ENCODE results near the gene EIF4E. TPM values are rescaled to one million over a fixed set of nuclear protein-coding genes. Genes with fewer than 3 reads are reported as not detected.

Gene EIF4E, protein sequence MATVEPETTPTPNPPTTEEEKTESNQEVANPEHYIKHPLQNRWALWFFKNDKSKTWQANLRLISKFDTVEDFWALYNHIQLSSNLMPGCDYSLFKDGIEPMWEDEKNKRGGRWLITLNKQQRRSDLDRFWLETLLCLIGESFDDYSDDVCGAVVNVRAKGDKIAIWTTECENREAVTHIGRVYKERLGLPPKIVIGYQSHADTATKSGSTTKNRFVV
- total RNA-seq, result 100 to 1,000 TPM; 103 to 105 TPM

DNA sequence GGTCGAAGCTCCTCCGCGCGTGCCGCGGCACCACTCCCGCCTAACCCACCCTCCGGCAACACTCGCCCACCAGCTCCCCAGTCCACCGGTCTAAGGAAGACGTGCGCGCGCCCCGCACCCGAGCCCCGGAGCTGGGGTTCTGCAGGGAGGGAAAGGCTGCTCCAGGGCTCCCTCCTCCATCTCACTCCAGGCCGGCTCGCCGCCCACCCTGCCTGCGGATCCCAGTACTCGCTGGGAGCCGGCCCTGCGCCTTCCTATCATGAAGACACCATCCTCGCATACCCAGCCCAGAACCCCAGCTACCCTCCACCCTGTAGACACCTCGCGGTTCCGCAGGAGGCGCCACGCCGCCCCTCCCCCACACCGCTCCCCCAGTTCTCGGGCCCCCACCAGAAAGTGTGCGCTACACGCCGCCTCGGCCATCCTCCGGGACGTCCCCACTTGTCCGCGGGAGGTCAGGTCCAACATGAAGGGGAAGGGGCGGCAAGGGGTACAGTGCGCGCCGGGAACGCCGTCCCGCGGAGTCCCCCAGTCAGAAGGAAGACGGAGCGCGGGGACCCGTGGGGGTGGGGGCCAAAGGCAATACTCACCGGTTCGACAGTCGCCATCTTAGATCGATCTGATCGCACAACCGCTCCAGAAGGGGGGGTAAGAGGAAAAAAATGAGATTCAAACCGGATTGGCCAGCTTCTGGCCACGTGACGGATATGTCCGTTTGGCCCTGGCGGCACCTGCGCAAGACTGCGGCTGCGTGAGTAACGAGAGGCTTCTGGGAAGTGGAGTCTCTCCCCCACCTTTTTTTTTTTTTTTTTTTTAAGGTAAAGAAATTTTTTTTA, at the start of gene EIF4E:
Gene EIF4E, minus strand, starts transcription at position 629 of the 836 bp plus-strand sequence. Its CDS starts 21 bp downstream, at position 608.
- no peaks in the 10 kb centered on the region for H3K9me3 Mint-ChIP-seq (ENCODE audit: insufficient read depth)
- peaks cover 31% of the 10 kb centered on the region for H3K36me3 Mint-ChIP-seq (ENCODE audit: low read depth)
- POLR2A ChIA-PET, result interaction anchor here (0.6 to 3.1 kb wide), 34 partner anchors 8 to 785 kb away, joined by 3 to 30 read pairs (median 4); partner anchors contain the start of genes ADH5, METAP1, RAP1GDS1 and STPG2
- H3K27ac Mint-ChIP-seq, result peak within 1 kb of the TSS; percentile 96
- H3K4me3 Mint-ChIP-seq, result peak within 1 kb of the TSS; percentile 90
- H3K27me3 Mint-ChIP-seq (ENCODE audit: low read depth), result no peaks in the 10 kb centered on the region
- ATAC-seq, result peak; percentile 81
- DNase-seq, result peak; percentile 98
- H3K4me1 Mint-ChIP-seq (ENCODE audit: low read depth), result peaks cover 46% of the 10 kb centered on the region
- CTCF ChIA-PET, result interaction anchor here (0.7 to 4.1 kb wide), 10 partner anchors 8 to 786 kb away, joined by 3 to 40 read pairs (median 4); partner anchors contain the start of genes METAP1 and STPG2

GRCh38 chr4:98977557-98977956, 48.6 kb upstream of the EIF4E start:
- ChIA-PET POLR2A (no interaction called here), CTCF (interaction anchor here (1.2 kb wide), 1 partner anchor 18 kb away, joined by 4 read pairs; the partner anchor contains the start of gene METAP1)
- H3K4me3 Mint-ChIP-seq, result no peak overlapping the region
- no peaks in the 10 kb centered on the region for H3K36me3 Mint-ChIP-seq (ENCODE audit: low read depth)
- H3K4me1 Mint-ChIP-seq (ENCODE audit: low read depth), result no peaks in the 10 kb centered on the region
- peaks cover 4% of the 10 kb centered on the region for H3K9me3 Mint-ChIP-seq (ENCODE audit: insufficient read depth)
- ATAC-seq, result no peak
- H3K27me3 Mint-ChIP-seq (ENCODE audit: low read depth), result peaks cover 5% of the 10 kb centered on the region
- DNase-seq, result no peak
- H3K27ac Mint-ChIP-seq, result no peak overlapping the region

DNA sequence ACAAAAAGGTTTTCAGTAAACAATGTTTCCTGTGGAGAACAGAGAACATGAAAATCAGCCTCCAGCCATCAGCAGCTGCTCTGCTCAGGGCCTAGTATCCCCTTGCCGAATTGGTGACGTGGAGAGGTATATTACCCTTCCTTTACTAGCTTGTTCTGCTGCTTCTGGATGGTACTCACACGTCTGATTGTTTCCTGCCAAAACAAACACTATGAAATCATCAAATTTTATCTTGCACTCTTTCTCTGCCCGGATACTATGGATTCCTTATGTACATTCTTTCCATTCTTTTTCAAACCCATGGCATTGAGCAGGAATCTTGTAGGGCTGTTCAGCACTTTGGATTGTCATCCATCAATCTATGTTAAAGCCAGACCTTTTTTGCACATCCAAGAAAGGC, 47.8 kb upstream of the EIF4E start:
- Mint-ChIP-seq H3K4me3 (no peak overlapping the region), H3K27ac (no peak overlapping the region), H3K9me3 (ENCODE audit: insufficient read depth) (peaks cover 4% of the 10 kb centered on the region), H3K4me1 (ENCODE audit: low read depth) (no peaks in the 10 kb centered on the region), H3K27me3 (ENCODE audit: low read depth) (peaks cover 5% of the 10 kb centered on the region), H3K36me3 (ENCODE audit: low read depth) (no peaks in the 10 kb centered on the region)
- POLR2A ChIA-PET, result no interaction called here
- DNase-seq (no peak), ATAC-seq (no peak)
- CTCF ChIA-PET, result no interaction called here

GRCh38 chr4:98969878-98970785, 41.2 kb upstream of the EIF4E start:
- POLR2A ChIA-PET, result no interaction called here
- H3K9me3 Mint-ChIP-seq (ENCODE audit: insufficient read depth), result no peaks in the 10 kb centered on the region
- no peak overlapping the region for H3K27ac Mint-ChIP-seq
- H3K36me3 Mint-ChIP-seq (ENCODE audit: low read depth), result no peaks in the 10 kb centered on the region
- no peak overlapping the region for H3K4me3 Mint-ChIP-seq
- DNase-seq (no peak), ATAC-seq (no peak)
- CTCF ChIA-PET, result no interaction called here
- peaks cover 17% of the 10 kb centered on the region for H3K27me3 Mint-ChIP-seq (ENCODE audit: low read depth)
- no peaks in the 10 kb centered on the region for H3K4me1 Mint-ChIP-seq (ENCODE audit: low read depth)

DNA sequence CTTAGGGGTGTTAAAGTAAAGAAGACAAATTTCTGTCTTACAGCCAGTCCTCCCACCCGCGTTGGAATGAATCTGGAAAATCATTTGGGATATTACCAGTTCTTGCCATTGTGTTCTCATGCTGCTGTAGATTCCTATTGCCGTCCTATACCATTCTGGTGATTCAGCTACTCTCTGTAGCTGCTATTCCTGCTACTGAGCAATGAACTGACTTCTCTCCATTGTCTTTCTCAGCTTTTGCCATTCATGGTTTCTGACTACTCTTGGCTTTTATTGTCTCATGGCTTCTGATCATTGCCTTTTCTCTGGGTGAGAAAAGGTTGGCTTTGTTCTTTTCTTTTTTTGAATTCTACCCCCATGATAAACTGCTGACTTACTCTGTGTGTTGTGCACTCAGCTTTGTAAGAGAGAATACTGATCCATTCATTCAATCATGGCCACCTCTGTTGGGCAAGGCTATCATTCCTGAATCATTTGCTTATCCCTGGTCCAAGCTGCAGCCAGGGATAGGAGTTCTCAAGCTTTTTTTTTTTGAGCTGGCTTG, 38.9 kb upstream of the EIF4E start:
- Mint-ChIP-seq H3K4me1 (ENCODE audit: low read depth) (no peaks in the 10 kb centered on the region), H3K36me3 (ENCODE audit: low read depth) (no peaks in the 10 kb centered on the region), H3K4me3 (no peak overlapping the region), H3K9me3 (ENCODE audit: insufficient read depth) (no peaks in the 10 kb centered on the region), H3K27ac (no peak overlapping the region), H3K27me3 (ENCODE audit: low read depth) (peaks cover 14% of the 10 kb centered on the region)
- CTCF ChIA-PET, result interaction anchor here (1.2 to 1.6 kb wide), 2 partner anchors 28 to 88 kb away, joined by 3 to 4 read pairs; partner anchors contain the start of gene METAP1
- POLR2A ChIA-PET, result no interaction called here
- no peak for ATAC-seq
- no peak for DNase-seq

DNA sequence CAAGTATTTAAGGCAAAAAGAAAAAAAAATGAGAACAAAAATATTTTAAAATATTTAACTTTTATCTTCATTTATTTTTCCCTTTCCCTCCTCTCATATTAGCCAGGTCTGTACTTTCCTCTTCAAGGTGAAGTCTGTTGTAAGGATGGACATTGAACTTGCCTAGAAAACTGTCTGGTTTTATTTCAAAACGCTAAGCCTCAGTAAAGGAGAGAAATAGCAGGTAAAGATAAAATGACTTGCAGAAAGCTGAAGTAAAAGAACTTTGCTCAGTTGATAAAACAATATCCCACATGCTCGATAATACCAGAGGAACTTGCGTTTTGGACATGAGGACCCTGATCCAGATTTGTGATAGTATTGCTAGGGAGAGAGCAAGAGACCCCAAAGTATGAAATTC, 38.0 kb upstream of the EIF4E start:
- no peak for ATAC-seq
- ChIA-PET POLR2A (no interaction called here), CTCF (interaction anchor here (1.2 kb wide), 1 partner anchor 89 kb away, joined by 4 read pairs; no protein-coding TSS in a partner anchor)
- Mint-ChIP-seq H3K27me3 (ENCODE audit: low read depth) (peaks cover 14% of the 10 kb centered on the region), H3K9me3 (ENCODE audit: insufficient read depth) (no peaks in the 10 kb centered on the region), H3K36me3 (ENCODE audit: low read depth) (no peaks in the 10 kb centered on the region), H3K4me1 (ENCODE audit: low read depth) (no peaks in the 10 kb centered on the region), H3K27ac (no peak overlapping the region), H3K4me3 (no peak overlapping the region)
- DNase-seq, result no peak

DNA sequence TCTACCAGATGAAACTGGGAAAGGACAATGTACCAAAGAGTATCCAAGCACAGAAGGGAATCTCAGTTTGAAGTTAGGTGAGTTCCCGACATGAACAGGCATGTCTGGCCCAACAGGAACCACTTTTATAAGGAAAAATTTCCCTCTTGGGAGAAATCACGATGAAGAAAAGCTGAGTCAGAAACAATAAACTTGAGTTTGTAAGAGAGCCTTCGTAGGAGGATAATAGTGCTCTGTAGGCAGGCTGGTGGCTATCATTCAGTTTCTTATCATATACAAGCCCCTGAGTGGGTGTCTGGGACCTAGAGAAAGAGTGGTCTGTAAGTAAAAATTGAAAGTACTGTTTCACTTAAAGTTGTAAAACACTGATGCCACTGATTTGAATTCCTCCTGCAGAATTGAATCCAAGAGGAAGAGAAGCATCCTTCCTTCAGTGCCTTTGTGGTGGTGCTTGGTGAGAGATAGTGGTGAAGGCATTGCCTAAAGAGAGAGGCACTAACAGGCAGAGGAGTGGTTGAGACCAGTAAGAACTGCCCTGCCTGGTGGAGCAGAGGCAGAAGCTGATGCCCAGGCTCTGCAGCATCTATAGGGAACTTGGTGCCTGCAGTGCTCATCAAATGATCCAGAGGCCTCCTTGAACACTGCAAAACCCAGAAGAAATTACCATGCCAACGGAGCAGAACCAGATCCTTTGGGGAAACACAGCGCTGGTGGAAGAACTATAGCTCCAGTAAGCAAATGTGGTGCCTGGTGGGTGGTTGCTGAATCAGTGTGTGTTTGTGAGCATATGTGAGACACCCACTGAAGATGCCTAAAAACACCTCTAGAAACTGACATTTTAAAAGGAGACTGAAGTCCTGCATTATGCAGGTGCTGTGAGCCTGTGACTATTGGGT, 34.9 kb upstream of the EIF4E start:
- H3K36me3 Mint-ChIP-seq (ENCODE audit: low read depth), result no peaks in the 10 kb centered on the region
- no peak overlapping the region for H3K4me3 Mint-ChIP-seq
- POLR2A ChIA-PET, result no interaction called here
- no peaks in the 10 kb centered on the region for H3K4me1 Mint-ChIP-seq (ENCODE audit: low read depth)
- DNase-seq, result no peak
- H3K27me3 Mint-ChIP-seq (ENCODE audit: low read depth), result peaks cover 7% of the 10 kb centered on the region
- no peaks in the 10 kb centered on the region for H3K9me3 Mint-ChIP-seq (ENCODE audit: insufficient read depth)
- CTCF ChIA-PET, result no interaction called here
- no peak for ATAC-seq
- no peak overlapping the region for H3K27ac Mint-ChIP-seq

GRCh38 chr4:98961770-98962169, 32.8 kb upstream of the EIF4E start:
- POLR2A ChIA-PET, result interaction anchor here (0.6 kb wide), 1 partner anchor 32 kb away, joined by 3 read pairs; no protein-coding TSS in a partner anchor
- H3K4me1 Mint-ChIP-seq (ENCODE audit: low read depth), result no peaks in the 10 kb centered on the region

DNA sequence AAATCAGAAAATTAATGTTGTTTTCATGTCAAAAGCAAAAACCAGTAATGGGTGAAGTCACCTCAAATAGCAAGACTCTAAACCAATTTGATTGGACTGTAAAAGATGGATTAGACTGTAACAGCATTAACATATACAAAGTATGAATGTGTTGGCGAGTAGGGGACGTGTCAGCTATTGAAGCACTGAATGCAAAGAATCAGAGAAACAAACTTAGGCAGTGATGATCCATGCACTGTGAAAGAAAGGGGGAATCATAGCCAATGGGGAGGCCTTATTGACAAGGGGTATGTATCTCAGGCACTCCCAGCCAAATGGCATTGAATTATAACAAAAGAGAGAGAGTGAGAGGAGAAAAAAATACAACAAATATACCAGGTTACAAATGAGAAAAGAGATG, 30.5 kb upstream of the EIF4E start:
- ATAC-seq (no peak), DNase-seq (no peak)
- Mint-ChIP-seq H3K4me1 (ENCODE audit: low read depth) (no peaks in the 10 kb centered on the region), H3K9me3 (ENCODE audit: insufficient read depth) (no peaks in the 10 kb centered on the region), H3K4me3 (no peak overlapping the region), H3K27ac (no peak overlapping the region), H3K36me3 (ENCODE audit: low read depth) (no peaks in the 10 kb centered on the region), H3K27me3 (ENCODE audit: low read depth) (peaks cover 3% of the 10 kb centered on the region)
- POLR2A ChIA-PET, result no interaction called here
- CTCF ChIA-PET, result no interaction called here

More at GRCh38 chr4:98961770-98962169, 32.8 kb upstream of the EIF4E start:
- no peak overlapping the region for H3K27ac Mint-ChIP-seq
- ATAC-seq (no peak), DNase-seq (no peak)
- H3K36me3 Mint-ChIP-seq (ENCODE audit: low read depth), result no peaks in the 10 kb centered on the region
- peaks cover 4% of the 10 kb centered on the region for H3K27me3 Mint-ChIP-seq (ENCODE audit: low read depth)
- CTCF ChIA-PET, result no interaction called here
- H3K4me3 Mint-ChIP-seq, result no peak overlapping the region
- no peaks in the 10 kb centered on the region for H3K9me3 Mint-ChIP-seq (ENCODE audit: insufficient read depth)

GRCh38 chr4:98958065-98958464, 29.1 kb upstream of the EIF4E start:
- H3K27me3 Mint-ChIP-seq (ENCODE audit: low read depth), result peaks cover 6% of the 10 kb centered on the region
- H3K4me1 Mint-ChIP-seq (ENCODE audit: low read depth), result no peaks in the 10 kb centered on the region
- no peak overlapping the region for H3K4me3 Mint-ChIP-seq
- POLR2A ChIA-PET, result no interaction called here
- CTCF ChIA-PET, result interaction anchor here (0.9 kb wide), 1 partner anchor 816 kb away, joined by 3 read pairs; no protein-coding TSS in a partner anchor
- DNase-seq, result no peak
- H3K27ac Mint-ChIP-seq, result no peak overlapping the region
- no peaks in the 10 kb centered on the region for H3K9me3 Mint-ChIP-seq (ENCODE audit: insufficient read depth)
- ATAC-seq, result no peak
- H3K36me3 Mint-ChIP-seq (ENCODE audit: low read depth), result no peaks in the 10 kb centered on the region
